SK-N-SH (cell line): ENCODE results near the gene TAS1R1.

Experiments used
- TAF1 ChIP-seq: IDR thresholded peaks from 2 replicates; pipeline ENCODE4 v1.6.1; 2012; ENCODE audit warnings: low read depth, mild to moderate bottlenecking, low read length, moderate library complexity, borderline replicate concordance
- TF ChIP-seq, protein P1 (sequence below): fragments of 150-350 bp; IDR thresholded peaks from 2 replicates; pipeline ENCODE4 v1.6.1; 2017; ENCODE audit warnings: antibody characterized with exemption, low read length, low read depth, borderline replicate concordance

GRCh38 chr1:6627031-6627430, 71.9 kb downstream of the TAS1R1 start:
- TF ChIP-seq, protein P1, sequence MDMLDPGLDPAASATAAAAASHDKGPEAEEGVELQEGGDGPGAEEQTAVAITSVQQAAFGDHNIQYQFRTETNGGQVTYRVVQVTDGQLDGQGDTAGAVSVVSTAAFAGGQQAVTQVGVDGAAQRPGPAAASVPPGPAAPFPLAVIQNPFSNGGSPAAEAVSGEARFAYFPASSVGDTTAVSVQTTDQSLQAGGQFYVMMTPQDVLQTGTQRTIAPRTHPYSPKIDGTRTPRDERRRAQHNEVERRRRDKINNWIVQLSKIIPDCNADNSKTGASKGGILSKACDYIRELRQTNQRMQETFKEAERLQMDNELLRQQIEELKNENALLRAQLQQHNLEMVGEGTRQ = no peak
- no peak for TF ChIP-seq TAF1
